Measurements from ENCODE around the gene KRTAP5-3.
"Not testable (repeated sequence)": the region's sequence is repeated elsewhere in the genome, so short reads cannot be mapped to it uniquely, and the experiment has no call there.

The KRTAP5-3 gene

GRCh38 chr11:1601663-1602062, 6.6 kb downstream of the KRTAP5-3 start:
- H3K4ac ChIP-seq (ENCODE audit: low read depth, low read length); H2BK12ac ChIP-seq (ENCODE audit: low read length); H3K9ac ChIP-seq (ENCODE audit: low read length); H3K18ac ChIP-seq (ENCODE audit: low read length); H3K9me3 ChIP-seq (ENCODE audit: insufficient read depth, low read depth, low read length); H3K36me3 ChIP-seq (ENCODE audit: control insufficient read depth in 1 of 2, insufficient read depth in 2 of 2, low read length in 2 of 2); H3K79me1 ChIP-seq (ENCODE audit: low read length); H4K12ac ChIP-seq (ENCODE audit: low read depth, low read length); H2BK120ac ChIP-seq (ENCODE audit: insufficient read depth, low read length, poor library complexity); H3K27ac ChIP-seq (ENCODE audit: low read depth, low read length); H2BK5ac ChIP-seq (ENCODE audit: low read depth, low read length, poor library complexity); H3K23ac ChIP-seq (ENCODE audit: low read length); H3K4me3 ChIP-seq (ENCODE audit: low read depth, low read length); H3K27me3 ChIP-seq (ENCODE audit: insufficient read depth, low read length); H2AK5ac ChIP-seq (ENCODE audit: low read length); H3K79me2 ChIP-seq (ENCODE audit: control insufficient read depth, insufficient read depth, low read length, poor library complexity); H3K4me1 ChIP-seq (ENCODE audit: control insufficient read depth in 1 of 2, insufficient read depth in 2 of 2, low read length in 2 of 2); H4K8ac ChIP-seq (ENCODE audit: low read depth, low read length); H3K4me2 ChIP-seq (ENCODE audit: low read length); H2AFZ ChIP-seq (ENCODE audit: insufficient read depth, low read length, poor library complexity); H3K14ac ChIP-seq (ENCODE audit: low read length); H4K91ac ChIP-seq (ENCODE audit: low read depth, low read length): not testable (repeated sequence)
- DNase-seq, result peak in 1 of 2 donors; percentile 22
- no CpG with 5 or more reads among the region's 3 CpGs for whole genome bisulfite sequencing (ENCODE audit: extremely low coverage, insufficient coverage, insufficient read length)

- no peaks in the 10 kb centered on the region for H3K79me2 ChIP-seq (ENCODE audit: control insufficient read depth, insufficient read depth, low read length, poor library complexity)
- no peak overlapping the region for H3K4ac ChIP-seq (ENCODE audit: low read depth, low read length)
- H2BK12ac ChIP-seq (ENCODE audit: low read length), result no peak overlapping the region
- no peaks in the 10 kb centered on the region for H3K79me1 ChIP-seq (ENCODE audit: low read length)
- no peak overlapping the region for H2AK5ac ChIP-seq (ENCODE audit: low read length)
- peaks cover 2% of the 10 kb centered on the region for H3K9me3 ChIP-seq (ENCODE audit: insufficient read depth, low read depth, low read length)
- H2BK120ac ChIP-seq (ENCODE audit: insufficient read depth, low read length, poor library complexity), result no peak overlapping the region
- WGBS (ENCODE audit: extremely low coverage, insufficient coverage, insufficient read length), result no CpG with 5 or more reads among the region's 5 CpGs
- H3K9ac ChIP-seq (ENCODE audit: low read length), result no peak overlapping the region
- H3K14ac ChIP-seq (ENCODE audit: low read length), result no peak overlapping the region
- H4K8ac ChIP-seq (ENCODE audit: low read depth, low read length), result no peak overlapping the region
- no peak overlapping the region for H4K12ac ChIP-seq (ENCODE audit: low read depth, low read length)
- H3K4me2 ChIP-seq (ENCODE audit: low read length), result no peak overlapping the region
- no peak overlapping the region for H2AFZ ChIP-seq (ENCODE audit: insufficient read depth, low read length, poor library complexity)
- no peaks in the 10 kb centered on the region for H3K27me3 ChIP-seq (ENCODE audit: insufficient read depth, low read length)
- H3K27ac ChIP-seq (ENCODE audit: low read depth, low read length), result no peak overlapping the region
- no peak overlapping the region for H3K18ac ChIP-seq (ENCODE audit: low read length)
- no peak overlapping the region for H4K91ac ChIP-seq (ENCODE audit: low read depth, low read length)
- no peak for DNase-seq
- H3K23ac ChIP-seq (ENCODE audit: low read length), result no peak overlapping the region
- H3K4me1 ChIP-seq (ENCODE audit: control insufficient read depth in 1 of 2, insufficient read depth in 2 of 2, low read length in 2 of 2), result no peaks in the 10 kb centered on the region
- no peak overlapping the region for H3K4me3 ChIP-seq (ENCODE audit: low read depth, low read length)
- H2BK5ac ChIP-seq (ENCODE audit: low read depth, low read length, poor library complexity), result no peak overlapping the region
- no peaks in the 10 kb centered on the region for H3K36me3 ChIP-seq (ENCODE audit: control insufficient read depth in 1 of 2, insufficient read depth in 2 of 2, low read length in 2 of 2)
Observed at GRCh38 chr11:1600626-1601025, 7.6 kb downstream of the KRTAP5-3 start.

GRCh38 chr11:1598816-1599215, 9.4 kb downstream of the KRTAP5-3 start:
- no peak overlapping the region for H3K27ac ChIP-seq (ENCODE audit: low read depth, low read length)
- no peak overlapping the region for H2BK120ac ChIP-seq (ENCODE audit: insufficient read depth, low read length, poor library complexity)
- no peak for DNase-seq
- no peaks in the 10 kb centered on the region for H3K36me3 ChIP-seq (ENCODE audit: control insufficient read depth in 1 of 2, insufficient read depth in 2 of 2, low read length in 2 of 2)
- no CpG with 5 or more reads among the region's 6 CpGs for WGBS (ENCODE audit: extremely low coverage, insufficient coverage, insufficient read length)
- H2BK5ac ChIP-seq (ENCODE audit: low read depth, low read length, poor library complexity), result no peak overlapping the region
- no peak overlapping the region for H3K4me2 ChIP-seq (ENCODE audit: low read length)
- no peak overlapping the region for H3K9ac ChIP-seq (ENCODE audit: low read length)
- no peak overlapping the region for H4K91ac ChIP-seq (ENCODE audit: low read depth, low read length)
- no peak overlapping the region for H4K12ac ChIP-seq (ENCODE audit: low read depth, low read length)
- H3K79me1 ChIP-seq (ENCODE audit: low read length), result no peaks in the 10 kb centered on the region
- H3K14ac ChIP-seq (ENCODE audit: low read length), result no peak overlapping the region
- no peak overlapping the region for H4K8ac ChIP-seq (ENCODE audit: low read depth, low read length)
- no peak overlapping the region for H3K4me3 ChIP-seq (ENCODE audit: low read depth, low read length)
- no peak overlapping the region for H2AK5ac ChIP-seq (ENCODE audit: low read length)
- H3K9me3 ChIP-seq (ENCODE audit: insufficient read depth, low read depth, low read length), result peaks cover 2% of the 10 kb centered on the region
- no peak overlapping the region for H2BK12ac ChIP-seq (ENCODE audit: low read length)
- H2AFZ ChIP-seq (ENCODE audit: insufficient read depth, low read length, poor library complexity), result no peak overlapping the region
- H3K23ac ChIP-seq (ENCODE audit: low read length), result no peak overlapping the region
- no peak overlapping the region for H3K4ac ChIP-seq (ENCODE audit: low read depth, low read length)
- H3K18ac ChIP-seq (ENCODE audit: low read length), result no peak overlapping the region
- H3K79me2 ChIP-seq (ENCODE audit: control insufficient read depth, insufficient read depth, low read length, poor library complexity), result no peaks in the 10 kb centered on the region
- H3K27me3 ChIP-seq (ENCODE audit: insufficient read depth, low read length), result no peaks in the 10 kb centered on the region
- H3K4me1 ChIP-seq (ENCODE audit: control insufficient read depth in 1 of 2, insufficient read depth in 2 of 2, low read length in 2 of 2), result no peaks in the 10 kb centered on the region

- H3K79me1 ChIP-seq (ENCODE audit: low read length); H3K9me3 ChIP-seq (ENCODE audit: insufficient read depth, low read depth, low read length): not testable (repeated sequence)
Observed at GRCh38 chr11:1598406-1598805, 9.9 kb downstream of the KRTAP5-3 start.

More at GRCh38 chr11:1598406-1598805, 9.9 kb downstream of the KRTAP5-3 start:
- not testable (repeated sequence) for H3K79me2 ChIP-seq (ENCODE audit: control insufficient read depth, insufficient read depth, low read length, poor library complexity); H3K4me1 ChIP-seq (ENCODE audit: control insufficient read depth in 1 of 2, insufficient read depth in 2 of 2, low read length in 2 of 2); H3K4ac ChIP-seq (ENCODE audit: low read depth, low read length); H2BK120ac ChIP-seq (ENCODE audit: insufficient read depth, low read length, poor library complexity); H3K23ac ChIP-seq (ENCODE audit: low read length); H3K4me3 ChIP-seq (ENCODE audit: low read depth, low read length); H3K9ac ChIP-seq (ENCODE audit: low read length); H2BK12ac ChIP-seq (ENCODE audit: low read length); H2AFZ ChIP-seq (ENCODE audit: insufficient read depth, low read length, poor library complexity); H3K27me3 ChIP-seq (ENCODE audit: insufficient read depth, low read length); H4K12ac ChIP-seq (ENCODE audit: low read depth, low read length); H3K18ac ChIP-seq (ENCODE audit: low read length); H3K27ac ChIP-seq (ENCODE audit: low read depth, low read length); DNase-seq; H4K8ac ChIP-seq (ENCODE audit: low read depth, low read length); H2AK5ac ChIP-seq (ENCODE audit: low read length); H3K36me3 ChIP-seq (ENCODE audit: control insufficient read depth in 1 of 2, insufficient read depth in 2 of 2, low read length in 2 of 2); H3K4me2 ChIP-seq (ENCODE audit: low read length); H2BK5ac ChIP-seq (ENCODE audit: low read depth, low read length, poor library complexity); H3K14ac ChIP-seq (ENCODE audit: low read length); H4K91ac ChIP-seq (ENCODE audit: low read depth, low read length)
- WGBS (ENCODE audit: extremely low coverage, insufficient coverage, insufficient read length), result no CpG with 5 or more reads among the region's 3 CpGs

All from trophoblast cell (in vitro differentiated cells and primary cell).